Keratinocyte (primary cell): ENCODE results near the gene DPM3. TPM values are rescaled to one million over a fixed set of nuclear protein-coding genes. Genes with fewer than 3 reads are reported as not detected.

Experiments used
- DNase-seq: peaks from one replicate; pipeline ENCODE4 v3.0.0-alpha.2; 2011; ENCODE audit warnings: low read depth, missing footprints, low spot score
- FAIRE-seq: peaks from 2 replicates; lab custom pipeline; 2011; peaks lifted over from hg19 to GRCh38; lab: Jason Lieb, UNC
- H2AFZ ChIP-seq: 2 replicates; pipeline ENCODE4 v1.6.0; 2012; ENCODE audit warnings: low read length, control low read depth, inconsistent platforms; ENCODE audit not compliant: control insufficient read depth
- H3K27ac ChIP-seq: 2 replicates; pipeline ENCODE4 v1.5.1; 2011; ENCODE audit warnings: low read length; ENCODE audit not compliant: control insufficient read depth, insufficient read depth
- H3K27me3 ChIP-seq: 3 replicates; pipeline ENCODE4 v1.6.0; 2011; ENCODE audit warnings: low read length; ENCODE audit not compliant: control insufficient read depth, insufficient read depth; ENCODE audit errors: extremely low read depth
- H3K36me3 ChIP-seq, 2 experiments: 2 replicates in 1 of 2; 3 replicates in 1 of 2; pipeline ENCODE4 v1.5.1; 2011; ENCODE audit warnings: low read length in 2 of 2, mild to moderate bottlenecking in 1 of 2; ENCODE audit not compliant: control insufficient read depth in 2 of 2, insufficient read depth in 2 of 2; ENCODE audit errors: extremely low read depth in 1 of 2
- H3K4me1 ChIP-seq: 3 replicates; pipeline ENCODE4 v1.5.1; 2011; ENCODE audit warnings: low read length; ENCODE audit not compliant: control insufficient read depth, insufficient read depth; ENCODE audit errors: extremely low read depth
- H3K4me2 ChIP-seq: 3 replicates; pipeline ENCODE4 v1.6.0; 2011; ENCODE audit warnings: low read depth, low read length; ENCODE audit not compliant: control insufficient read depth, insufficient read depth; ENCODE audit errors: extremely low read depth
- H3K4me3 ChIP-seq, 3 experiments: fragments of 200-600 bp in 1 of 3; sonication (generic) in 1 of 3; 2 replicates in 2 of 3; 3 replicates in 1 of 3; pipeline ENCODE4 v1.5.1; 2011 to 2016; ENCODE audit warnings: low read length in 3 of 3, mild to moderate bottlenecking in 3 of 3, control low read depth in 2 of 3, inconsistent platforms in 1 of 3, low read depth in 1 of 3, mixed read lengths in 1 of 3, mixed run types in 1 of 3, moderate library complexity in 1 of 3; ENCODE audit not compliant: control insufficient read depth in 2 of 3, insufficient read depth in 2 of 3; ENCODE audit errors: extremely low read depth in 1 of 3
- H3K79me2 ChIP-seq: 2 replicates; pipeline ENCODE4 v1.6.0; 2012; ENCODE audit warnings: low read length; ENCODE audit not compliant: control insufficient read depth, insufficient read depth
- H3K9ac ChIP-seq: 3 replicates; pipeline ENCODE4 v1.6.0; 2011; ENCODE audit warnings: low read length; ENCODE audit not compliant: control insufficient read depth, insufficient read depth; ENCODE audit errors: extremely low read depth
- H3K9me1 ChIP-seq: 3 replicates; pipeline ENCODE4 v1.6.0; 2011; ENCODE audit warnings: low read length; ENCODE audit not compliant: control insufficient read depth, insufficient read depth; ENCODE audit errors: extremely low read depth
- H3K9me3 ChIP-seq: 2 replicates; pipeline ENCODE4 v1.5.1; 2012; ENCODE audit warnings: low read depth, low read length; ENCODE audit not compliant: control insufficient read depth
- H4K20me1 ChIP-seq: 3 replicates; pipeline ENCODE4 v1.6.0; 2011; ENCODE audit warnings: low read length; ENCODE audit not compliant: control insufficient read depth, insufficient read depth; ENCODE audit errors: extremely low read depth
- CTCF ChIP-seq, 3 experiments: IDR thresholded peaks in 1 of 3; conservative IDR thresholded peaks in 1 of 3; optimal IDR thresholded peaks in 1 of 3; 2 replicates in 2 of 3; 3 replicates in 1 of 3; pipeline versions ENCODE3 to v1.5.1; 2011; ENCODE audit warnings: low read length in 3 of 3, mild to moderate bottlenecking in 3 of 3, moderate library complexity in 2 of 3, control low read depth in 1 of 3, inconsistent platforms in 1 of 3; ENCODE audit not compliant: insufficient read depth in 2 of 3; ENCODE audit errors: extremely low read depth in 1 of 3
- EZH2 ChIP-seq: IDR thresholded peaks from one replicate; pipeline ENCODE4 v1.6.1; 2012; ENCODE audit warnings: inconsistent platforms, mild to moderate bottlenecking, low read length, moderate library complexity
- dilution Hi-C: fragments of 300-500 bp; cut with MboI; formaldehyde crosslinking; loops from one replicate; pipeline ENCODE4 v1.7.0; 2020; ENCODE audit warnings: low sequenced_read_pairs; ENCODE audit not compliant: extremely low pct_ligation_motif_present
- polyA plus RNA-seq, 5 experiments: library from polyadenylated mRNA; depleted of rRNA in 3 of 5; stranded (reverse) in 3 of 5; stranded (forward) in 1 of 5; unstranded in 1 of 5; fragments of >200 nt; gene quantifications; 1 replicate in 1 of 5; 2 replicates in 3 of 5; 3 replicates in 1 of 5; pipeline versions ENCODE4 v1.2.1 to v1.2.3, GENCODE V29; 2011 to 2012; ENCODE audit warnings: missing spikeins in 2 of 5, low read depth in 1 of 5, low replicate concordance in 1 of 5

DPM3 gene
- polyA plus RNA-seq, 1 donor (not counting 4 experiments of a cell fraction or from before 2014, with no cell fraction given), result 29.3 TPM

GRCh38 chr1:155178441-155179111 is 38.2 kb upstream of the DPM3 start:
- Histone ChIP-seq H3K9me1 (no peaks in the 10 kb centered on the region), H2AFZ (no peak overlapping the region), H3K9ac (no peak overlapping the region), H3K79me2 (no peaks in the 10 kb centered on the region), H3K27me3 (no peaks in the 10 kb centered on the region), H4K20me1 (no peaks in the 10 kb centered on the region), H3K4me2 (no peak overlapping the region), H3K36me3 (peaks cover 4 to 10% of the 10 kb centered on the region in 2 experiments), H3K4me1 (peaks cover 12% of the 10 kb centered on the region), H3K9me3 (no peaks in the 10 kb centered on the region), H3K4me3 (no peak overlapping the region), H3K27ac (no peak overlapping the region)
- no peak for TF ChIP-seq EZH2
- no peak for TF ChIP-seq CTCF (optimal IDR thresholded peaks at IDR 0.05 in 1 of 3, IDR thresholded peaks at IDR 0.05 in 1 of 3, conservative IDR thresholded peaks at IDR 0.05 in 1 of 3; ENCODE audit: extremely low read depth in 1 of 3, insufficient read depth in 2 of 3, low read length in 3 of 3)
- FAIRE-seq, result no peak
- dilution Hi-C loops, result no loop called here
- no peak for DNase-seq

- H3K27ac ChIP-seq, result no peak overlapping the region
- peaks cover 15% of the 10 kb centered on the region for H3K4me1 ChIP-seq
- no peak for DNase-seq
- FAIRE-seq, result no peak
- peaks cover 4 to 10% of the 10 kb centered on the region in 2 experiments for H3K36me3 ChIP-seq
- no peak overlapping the region for H3K4me2 ChIP-seq
- no peaks in the 10 kb centered on the region for H4K20me1 ChIP-seq
- no peaks in the 10 kb centered on the region for H3K27me3 ChIP-seq
- no peaks in the 10 kb centered on the region for H3K9me1 ChIP-seq
- H3K9me3 ChIP-seq, result no peaks in the 10 kb centered on the region
- dilution Hi-C loops, result no loop called here
- TF ChIP-seq EZH2 (no peak), CTCF (optimal IDR thresholded peaks at IDR 0.05 in 1 of 3, IDR thresholded peaks at IDR 0.05 in 1 of 3, conservative IDR thresholded peaks at IDR 0.05 in 1 of 3; ENCODE audit: extremely low read depth in 1 of 3, insufficient read depth in 2 of 3, low read length in 3 of 3) (no peak)
- peaks cover 1% of the 10 kb centered on the region for H3K79me2 ChIP-seq
- H3K4me3 ChIP-seq, result no peak overlapping the region
- H2AFZ ChIP-seq, result no peak overlapping the region
- H3K9ac ChIP-seq, result no peak overlapping the region
These were observed 37.6 kb upstream of the DPM3 start for GRCh38 chr1:155177918-155178281.
